Stimulated activated naive CD4-positive, alpha-beta T cell treated with Interleukin-2 at 50 U/mL for 16 hours (primary cell): ENCODE measurements around the gene C2orf42.
A peak's percentile ranks its signal among the peaks of the same experiment; 100 is the strongest.
"Not testable (repeated sequence)": the region's sequence is repeated elsewhere in the genome, so short reads cannot be mapped to it uniquely, and the experiment has no call there.

Experiments used
- DNase-seq: peaks from one replicate; lab custom pipeline; 2025; lab: John Stamatoyannopoulos, UW

C2orf42 gene

DNA sequence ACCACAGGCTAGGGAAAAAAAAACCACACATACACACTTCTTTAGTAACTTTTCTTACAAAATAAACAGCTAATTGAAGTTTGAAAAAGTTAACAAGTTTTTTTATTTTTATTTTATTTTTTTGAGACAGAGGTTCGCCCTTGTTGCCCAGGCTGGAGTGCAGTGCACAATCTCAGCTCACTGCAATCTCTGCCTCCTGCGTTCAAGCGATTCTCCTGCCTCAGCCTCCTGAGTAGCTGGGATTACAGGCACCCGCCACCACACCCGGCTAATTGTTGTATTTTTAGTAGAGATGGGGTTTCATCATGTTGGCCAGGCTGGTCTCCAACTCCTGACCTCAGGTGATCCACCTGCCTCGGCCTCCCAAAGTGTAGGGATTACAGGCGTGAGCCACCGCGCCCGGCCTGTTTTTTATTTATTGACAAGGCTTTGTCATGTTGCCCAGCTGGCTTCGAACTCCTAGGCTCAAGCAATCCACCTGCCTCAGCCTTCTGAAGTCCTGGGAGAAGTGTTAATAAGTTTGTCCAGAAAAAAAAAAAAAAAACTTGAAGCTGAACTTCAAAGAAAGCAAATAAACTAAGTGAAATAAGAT is 21.1 kb downstream of the C2orf42 start:
- not testable (repeated sequence) for DNase-seq

DNA sequence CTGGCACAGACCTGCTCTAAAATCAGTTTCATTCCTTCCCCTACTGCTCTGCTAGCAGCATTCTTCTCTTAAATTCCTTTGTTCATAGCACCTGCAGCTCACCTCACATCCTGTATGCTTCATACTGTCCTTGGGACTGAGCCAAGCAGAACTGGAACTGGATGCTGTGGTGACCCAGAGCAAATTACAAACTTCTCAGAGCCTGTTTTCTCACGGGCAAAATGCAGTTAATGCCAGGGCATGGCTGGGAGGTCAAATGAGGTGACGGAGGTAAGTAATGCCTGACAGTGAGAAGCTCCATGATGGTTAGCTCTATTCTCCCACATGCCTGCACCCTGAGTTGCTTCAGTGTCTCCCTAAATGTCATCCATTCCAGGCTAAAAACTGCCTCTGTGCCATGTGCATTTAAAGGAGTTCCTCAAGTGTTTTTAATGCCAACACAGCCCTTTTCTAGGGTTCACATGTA is 29.7 kb downstream of the C2orf42 start:
- no peak for DNase-seq

DNA sequence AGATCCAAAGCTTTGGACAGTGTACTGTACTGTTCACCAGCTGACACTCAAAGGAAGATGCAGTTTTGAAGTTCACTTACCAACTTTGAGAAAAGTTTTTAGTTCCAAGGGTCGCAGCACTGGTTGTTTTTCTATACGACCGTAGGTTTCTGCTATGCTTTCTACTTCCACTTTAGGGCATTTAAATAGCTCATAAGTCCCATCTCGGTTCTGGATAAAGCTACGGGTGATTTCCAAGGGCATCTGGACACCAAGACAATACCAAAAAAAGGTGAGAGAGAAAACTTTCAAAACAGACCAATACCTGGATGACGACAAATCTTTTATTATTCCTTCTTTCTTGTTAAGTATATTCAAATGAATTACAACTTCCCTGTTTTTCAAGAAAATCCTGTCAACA is 30.3 kb downstream of the C2orf42 start:
- DNase-seq: no peak

DNA sequence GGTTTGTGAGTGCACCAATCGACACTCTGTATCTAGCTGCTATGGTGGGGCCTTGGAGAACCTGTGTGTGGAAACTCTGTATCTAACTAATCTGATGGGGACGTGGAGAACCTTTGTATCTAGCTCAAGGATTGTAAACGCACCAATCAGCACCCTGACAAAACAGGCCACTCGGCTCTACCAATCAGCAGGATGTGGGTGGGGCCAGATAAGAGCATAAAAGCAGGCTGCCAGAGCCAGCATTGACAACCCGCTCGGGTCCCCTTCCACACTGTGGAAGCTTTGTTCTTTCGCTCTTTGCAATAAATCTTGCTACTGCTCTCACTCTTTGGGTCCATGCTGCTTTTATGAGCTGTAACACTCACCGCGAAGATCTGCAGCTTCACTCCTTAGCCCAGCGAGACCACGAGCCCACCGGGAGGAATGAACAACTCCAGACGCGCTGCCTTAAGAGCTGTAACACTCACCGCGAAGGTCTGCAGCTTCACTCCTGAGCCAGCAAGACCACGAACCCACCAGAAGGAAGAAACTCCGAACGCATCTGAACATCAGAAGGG is 41.6 kb downstream of the C2orf42 start:
- not testable (repeated sequence) for DNase-seq

DNA sequence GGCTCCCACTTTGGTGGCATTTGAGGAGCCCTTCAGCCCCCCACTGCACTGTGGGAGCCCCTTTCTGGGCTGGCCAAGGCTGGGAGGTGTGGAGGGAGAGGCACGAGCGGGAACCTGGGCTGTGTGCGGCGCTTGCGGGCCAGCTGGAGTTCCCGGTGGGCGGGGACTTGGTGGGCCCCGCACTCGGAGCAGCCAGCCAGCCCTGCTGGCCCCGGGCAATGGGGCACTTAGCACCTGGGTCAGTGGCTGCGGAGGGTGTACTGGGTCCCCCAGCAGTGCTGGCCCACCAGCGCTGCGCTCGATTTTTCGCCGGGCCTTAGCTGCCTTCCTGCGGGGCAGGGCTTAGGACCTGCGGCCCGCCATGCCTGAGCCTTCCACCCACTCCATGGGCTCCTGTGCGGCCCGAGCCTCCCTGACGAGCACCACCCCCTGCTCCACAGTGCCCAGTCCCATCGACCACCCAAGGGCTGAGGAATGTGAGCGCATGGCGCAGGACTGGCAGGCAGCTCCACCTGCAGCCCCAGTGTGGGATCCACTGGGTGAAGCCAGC is 42.5 kb downstream of the C2orf42 start:
- not testable (repeated sequence) for DNase-seq

DNA sequence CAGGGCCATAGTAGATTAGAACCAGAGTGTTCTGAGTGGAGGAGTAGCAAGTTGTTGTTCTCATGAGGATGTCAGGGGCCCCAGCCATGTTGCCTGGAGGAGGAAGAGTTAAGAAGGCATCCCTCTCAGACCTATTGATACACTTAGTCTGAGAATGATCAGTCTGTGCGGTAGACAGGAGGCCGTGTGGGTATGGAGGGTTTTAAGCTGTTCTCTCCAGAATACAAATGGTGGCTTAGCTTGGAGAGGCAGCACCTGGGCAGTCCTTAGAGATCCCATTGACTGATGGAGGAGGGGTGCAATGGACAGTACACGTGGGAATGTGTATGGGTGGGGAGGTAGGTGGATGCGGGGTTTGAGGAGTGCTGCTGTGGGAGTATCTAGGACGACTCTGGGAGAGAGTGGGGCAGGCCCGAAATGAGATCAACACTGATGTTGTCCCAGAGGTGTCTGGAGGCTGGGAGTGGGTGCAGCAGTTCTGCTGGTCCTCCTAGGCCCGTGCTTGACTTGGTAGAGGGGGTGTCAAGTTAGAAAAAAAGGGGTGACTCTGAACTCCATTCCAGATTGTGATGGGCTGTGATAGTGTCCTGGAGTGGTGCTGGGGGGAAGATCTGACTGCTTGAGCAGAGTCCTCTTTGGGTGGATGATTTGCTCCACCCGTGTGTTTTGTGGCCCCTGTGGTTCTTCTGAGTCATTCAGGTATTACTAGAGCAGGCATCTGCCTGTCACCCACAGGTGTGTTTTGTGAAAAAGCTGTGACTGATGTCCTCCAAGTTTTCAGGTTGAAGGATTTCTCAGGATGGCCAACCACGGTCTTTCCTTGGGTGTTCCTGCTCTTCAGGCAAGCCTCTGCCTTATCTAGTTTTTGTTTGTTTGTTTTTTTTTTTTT is 44.7 kb downstream of the C2orf42 start:
- no peak for DNase-seq

DNA sequence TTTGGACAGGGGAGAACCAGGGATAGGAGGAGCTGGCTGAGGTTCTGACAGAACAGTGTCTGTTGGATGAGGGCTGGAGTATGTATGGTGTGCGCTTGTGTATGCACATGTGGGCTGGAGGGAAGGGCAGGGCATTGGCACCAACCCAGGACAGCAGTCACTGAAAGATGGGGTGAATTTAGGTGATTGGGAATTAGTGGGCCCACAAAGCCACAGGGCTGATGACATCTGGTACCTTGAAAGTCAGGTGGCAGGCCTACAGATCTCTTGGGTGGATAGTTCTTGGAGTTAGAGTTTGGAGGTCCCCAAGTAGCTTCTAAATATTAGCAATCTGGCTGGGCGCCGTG is 45.7 kb downstream of the C2orf42 start:
- DNase-seq: no peak

DNA sequence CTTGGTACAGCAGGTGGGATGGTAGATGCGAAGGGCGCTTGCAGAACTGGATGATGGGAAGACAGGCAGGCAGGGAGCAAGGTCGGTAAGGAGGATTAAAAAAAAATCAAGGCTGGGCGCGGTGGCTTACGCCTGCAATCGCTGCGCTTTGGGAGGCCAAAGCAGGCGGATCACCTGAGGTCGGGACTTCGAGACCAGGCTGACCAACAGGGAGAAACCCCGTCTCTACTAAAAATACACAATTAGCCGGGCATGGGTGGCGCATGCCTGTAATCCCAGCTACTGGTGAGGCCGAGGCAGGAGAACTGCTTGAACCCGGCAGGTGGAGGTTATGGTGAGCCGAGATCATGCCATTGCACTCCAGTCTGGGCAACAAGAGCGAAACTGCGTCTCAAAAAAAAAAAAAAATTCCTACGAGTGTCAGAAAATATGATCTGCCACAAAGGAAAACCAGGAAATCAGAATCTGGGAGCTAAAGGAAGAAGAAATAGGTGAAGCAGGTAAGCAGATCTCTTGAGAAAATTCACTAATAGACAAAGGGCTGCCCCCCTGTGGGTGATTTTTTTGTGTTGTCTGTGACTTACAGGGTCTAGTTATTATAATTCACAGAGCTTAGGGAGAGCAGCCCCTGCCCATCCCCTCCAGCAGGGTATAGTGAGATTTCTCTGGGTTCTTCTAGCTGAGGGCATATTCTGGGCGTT is 46.2 kb downstream of the C2orf42 start:
- no peak for DNase-seq

DNA sequence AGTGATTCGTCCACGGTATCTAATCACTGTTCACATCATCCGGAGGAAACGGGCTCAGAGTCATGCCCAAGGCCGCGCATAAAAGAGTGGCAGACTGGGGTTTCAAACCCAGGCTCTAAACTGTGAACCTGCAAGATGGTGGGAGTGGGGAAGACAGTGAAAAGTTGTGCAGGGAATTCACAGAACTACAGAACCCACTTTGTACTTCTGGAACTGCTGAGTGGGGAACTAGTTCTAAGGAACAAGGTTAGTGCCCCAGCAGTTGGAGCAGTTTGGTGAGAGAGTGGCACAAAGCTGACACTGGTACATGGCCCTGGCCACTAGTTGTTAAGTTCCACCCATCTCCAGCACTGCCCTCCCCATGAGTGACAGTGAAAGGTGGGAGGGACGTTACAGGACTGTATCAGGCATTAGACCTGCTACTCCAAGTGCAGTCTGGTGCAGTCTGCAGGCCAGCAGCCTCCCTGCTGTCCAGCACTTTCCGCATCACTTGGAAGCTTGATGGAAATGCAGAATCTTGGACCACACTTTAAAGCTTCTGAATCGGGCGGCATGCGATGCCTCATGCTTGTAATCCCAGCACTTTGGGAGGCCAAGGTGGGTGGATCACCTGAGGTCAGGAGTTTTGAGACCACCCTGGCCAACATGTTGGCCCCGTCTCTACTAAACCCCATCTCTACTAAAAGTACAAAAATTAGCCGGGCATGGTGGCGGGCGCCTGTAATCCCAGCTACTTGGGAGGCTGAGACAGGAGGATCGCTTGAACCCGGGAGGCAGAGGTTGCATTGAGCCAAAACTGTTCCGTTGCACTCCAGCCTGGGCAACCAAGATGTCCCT is 47.3 kb downstream of the C2orf42 start:
- DNase-seq: peak; percentile 32

DNA sequence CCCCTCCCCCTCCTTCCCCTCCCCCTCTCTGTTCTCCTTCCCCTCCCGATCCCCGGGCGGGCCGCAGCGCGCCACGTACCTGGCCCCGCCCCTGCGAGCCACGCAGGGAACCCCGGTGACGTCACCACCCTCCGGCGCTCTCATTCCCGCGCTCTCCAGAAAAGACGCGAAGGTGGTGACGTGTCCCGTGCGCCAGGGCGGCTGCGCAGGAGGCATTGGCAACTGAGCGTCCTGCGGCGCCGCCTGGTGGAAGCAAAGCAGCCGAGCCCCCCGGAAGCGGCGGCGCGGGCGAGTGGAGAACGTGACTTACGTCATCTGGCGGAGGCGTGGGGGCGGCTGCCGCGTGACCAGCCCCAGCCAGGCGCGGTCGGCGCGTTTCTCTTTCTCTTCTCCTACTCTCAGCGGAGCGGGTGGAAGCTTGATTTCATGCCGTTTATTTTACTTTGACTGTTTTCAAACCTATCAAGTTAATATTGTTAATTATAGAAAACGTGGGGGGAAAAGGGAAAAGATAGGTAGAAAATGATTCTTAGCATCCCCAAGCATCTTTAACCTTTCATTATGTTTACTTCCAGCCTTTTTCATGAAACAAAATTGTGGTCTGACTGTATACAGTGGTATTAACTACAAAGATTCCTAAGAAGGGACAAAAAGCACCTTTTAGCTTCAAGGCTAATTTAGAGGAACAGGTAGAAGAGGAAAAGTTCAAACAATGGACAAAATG is 48.1 kb downstream of the C2orf42 start:
- DNase-seq: peak; percentile 99

DNA sequence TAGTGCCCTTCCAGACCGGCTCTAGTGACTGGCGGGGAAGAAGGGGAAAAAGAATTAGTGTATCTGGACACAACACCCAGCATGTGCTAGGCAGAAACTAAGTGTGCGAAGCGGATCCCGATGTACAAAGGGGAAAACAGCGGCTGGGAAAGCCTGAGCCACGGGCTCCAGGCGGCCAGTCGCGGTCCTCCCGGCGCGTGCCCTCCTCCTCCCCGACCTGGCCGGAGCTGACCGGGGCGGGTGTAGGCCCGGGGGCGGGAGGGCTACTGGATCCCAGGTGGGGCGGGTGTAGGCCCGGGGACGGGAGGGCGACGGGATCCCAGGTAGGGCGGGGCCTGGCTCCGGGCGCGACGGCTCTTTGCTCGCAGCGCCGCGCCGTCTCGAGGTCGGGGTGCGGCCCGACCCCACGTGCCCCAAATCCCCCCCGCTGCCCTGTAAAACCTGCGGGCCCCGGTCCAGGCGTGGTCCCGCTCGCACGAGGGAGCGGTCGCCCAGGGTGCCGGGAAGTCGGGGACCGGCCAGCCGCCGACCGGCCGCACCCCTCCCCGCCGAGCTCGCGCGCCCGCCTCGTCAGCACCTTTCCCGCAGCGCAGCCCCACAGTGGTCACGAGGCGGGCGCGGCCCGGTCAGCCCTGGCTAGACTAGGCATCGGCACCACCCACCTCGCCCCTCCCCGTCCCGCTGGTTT is 48.8 kb downstream of the C2orf42 start:
- peak; percentile 76 for DNase-seq

DNA sequence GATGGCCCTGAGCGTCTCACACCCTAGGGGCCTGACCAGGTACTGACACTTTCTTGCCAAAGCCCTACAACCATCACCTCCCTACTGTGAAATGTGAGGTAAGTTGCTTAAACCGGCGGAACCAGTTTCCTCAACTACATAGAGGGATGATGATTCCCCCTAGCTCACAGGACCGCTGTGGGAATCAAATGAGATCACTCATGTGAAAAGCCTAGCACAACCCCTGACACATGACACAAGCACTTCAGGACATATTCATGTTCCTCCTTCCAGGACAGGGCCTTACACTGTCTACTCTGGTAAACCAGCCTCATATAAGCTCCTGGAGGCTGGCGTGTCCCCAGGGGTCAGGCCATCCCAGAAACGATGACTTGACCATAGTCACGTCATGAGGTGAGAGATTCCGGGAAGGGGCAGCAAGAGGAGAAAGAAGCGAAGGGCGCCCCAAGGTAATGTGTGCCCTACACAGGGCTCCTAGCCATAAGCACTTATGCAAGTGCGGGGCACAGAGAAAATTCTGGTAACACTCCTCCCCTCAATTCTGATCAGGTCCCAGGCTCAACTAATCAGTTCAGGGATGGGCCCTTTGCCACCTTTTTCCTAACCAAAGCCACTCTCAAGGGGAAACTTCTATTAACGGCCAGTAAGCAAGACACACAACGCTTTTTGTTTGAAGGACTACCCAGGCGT is 49.5 kb downstream of the C2orf42 start:
- peak; percentile 61 for DNase-seq

DNA sequence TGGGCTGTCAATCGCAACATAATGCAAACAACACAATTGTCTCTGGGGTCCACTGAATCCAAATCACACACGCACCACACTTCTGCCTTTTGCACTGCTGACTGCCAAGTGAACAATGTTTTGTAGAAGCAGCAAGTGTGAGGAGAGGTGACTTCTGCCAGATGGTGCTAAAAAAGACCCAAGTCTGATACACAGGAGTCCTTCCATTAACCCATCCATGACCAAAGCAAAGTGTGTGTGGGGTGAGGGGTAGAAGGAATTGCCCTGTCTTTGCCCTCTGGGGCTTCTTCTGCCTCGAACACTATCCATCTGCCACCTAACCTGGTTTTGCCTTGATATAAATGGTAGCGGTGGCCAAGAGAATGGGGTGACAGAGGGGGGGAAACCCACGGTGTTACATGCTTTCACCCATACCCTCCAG is 50.0 kb downstream of the C2orf42 start:
- no peak for DNase-seq

DNA sequence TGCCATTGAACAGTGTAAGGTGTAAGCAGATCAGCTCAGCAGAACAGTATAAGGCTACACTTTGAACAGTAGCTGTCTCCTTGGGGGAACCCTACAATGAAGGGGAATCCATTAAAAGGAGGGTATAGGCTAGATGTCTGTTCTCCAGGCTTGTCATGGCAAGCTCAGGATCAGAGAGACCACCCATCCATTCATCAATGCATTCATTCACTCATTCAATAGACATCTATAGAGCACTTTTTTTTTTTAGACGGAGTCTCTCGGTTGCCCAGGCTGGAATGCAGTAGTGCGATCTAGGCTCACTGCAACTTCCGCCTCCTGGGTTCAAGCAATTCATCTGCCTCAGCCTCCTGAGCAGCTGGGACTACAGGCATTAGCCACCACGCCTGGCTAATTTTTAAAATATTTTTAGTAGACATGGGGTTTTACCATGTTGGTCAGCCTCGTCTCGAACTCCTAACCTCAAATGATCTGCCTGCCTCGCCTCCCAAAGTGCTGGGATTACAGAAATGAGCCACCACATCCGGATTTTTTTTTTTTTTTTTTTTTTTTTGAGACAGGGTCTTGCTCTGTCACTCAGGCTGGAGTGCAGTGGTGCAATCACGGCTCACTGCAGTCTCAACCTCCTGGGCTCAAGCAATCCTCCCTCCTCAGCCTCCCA is 56.4 kb downstream of the C2orf42 start:
- not testable (repeated sequence) for DNase-seq

DNA sequence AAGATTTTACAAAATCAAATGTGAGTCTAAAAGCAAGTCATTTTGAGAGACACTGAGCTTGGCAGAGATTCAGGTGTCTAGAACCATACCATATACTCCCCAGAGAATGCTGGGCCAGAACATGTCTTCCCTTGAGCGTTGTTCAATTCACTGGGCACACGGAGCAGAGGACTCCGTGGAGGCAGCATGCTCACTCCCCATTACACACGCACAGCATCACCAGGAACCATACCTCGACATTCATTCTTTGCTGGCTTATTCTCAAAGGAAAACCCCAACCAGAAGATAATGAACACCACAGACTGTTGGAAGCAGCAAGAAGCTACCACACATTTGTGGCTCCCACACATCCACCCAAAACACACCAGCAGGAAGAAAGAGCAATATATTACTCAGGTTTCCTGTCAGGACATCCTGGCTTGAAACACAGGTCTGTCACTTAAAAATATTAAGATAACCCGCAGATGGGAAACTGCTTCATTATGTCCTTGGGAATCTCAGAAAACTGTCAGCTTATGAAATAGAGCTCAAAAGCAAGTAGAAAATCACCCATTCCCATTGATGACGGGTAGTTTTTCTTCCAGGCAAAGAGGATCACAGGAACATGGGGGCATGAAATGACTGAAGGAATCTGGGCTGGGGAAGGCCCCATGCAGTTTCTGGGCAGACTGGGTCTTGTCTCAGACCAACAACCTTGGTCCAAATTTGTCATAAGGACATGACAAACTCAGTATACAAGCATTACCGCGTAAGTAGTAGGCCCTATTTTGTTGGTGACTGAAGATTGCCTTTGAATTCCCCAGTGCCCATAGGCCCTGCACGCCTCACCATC is 57.1 kb downstream of the C2orf42 start:
- DNase-seq: no peak

DNA sequence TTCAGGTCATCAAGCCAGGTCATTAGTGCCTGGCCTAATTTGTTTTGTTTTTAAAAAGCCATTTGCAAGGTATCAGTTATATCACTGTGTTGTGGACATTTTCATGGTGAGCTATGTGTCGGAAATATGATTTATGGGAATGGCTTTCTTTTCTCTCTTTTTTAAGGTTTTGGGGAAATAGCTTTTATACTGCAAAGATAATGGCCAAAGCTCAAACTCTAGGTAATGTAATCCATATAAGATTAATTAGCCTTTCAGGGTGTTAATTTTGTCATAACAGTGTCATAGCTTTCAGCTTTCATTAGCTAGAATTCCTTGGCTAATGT is 57.7 kb downstream of the C2orf42 start:
- DNase-seq: no peak

DNA sequence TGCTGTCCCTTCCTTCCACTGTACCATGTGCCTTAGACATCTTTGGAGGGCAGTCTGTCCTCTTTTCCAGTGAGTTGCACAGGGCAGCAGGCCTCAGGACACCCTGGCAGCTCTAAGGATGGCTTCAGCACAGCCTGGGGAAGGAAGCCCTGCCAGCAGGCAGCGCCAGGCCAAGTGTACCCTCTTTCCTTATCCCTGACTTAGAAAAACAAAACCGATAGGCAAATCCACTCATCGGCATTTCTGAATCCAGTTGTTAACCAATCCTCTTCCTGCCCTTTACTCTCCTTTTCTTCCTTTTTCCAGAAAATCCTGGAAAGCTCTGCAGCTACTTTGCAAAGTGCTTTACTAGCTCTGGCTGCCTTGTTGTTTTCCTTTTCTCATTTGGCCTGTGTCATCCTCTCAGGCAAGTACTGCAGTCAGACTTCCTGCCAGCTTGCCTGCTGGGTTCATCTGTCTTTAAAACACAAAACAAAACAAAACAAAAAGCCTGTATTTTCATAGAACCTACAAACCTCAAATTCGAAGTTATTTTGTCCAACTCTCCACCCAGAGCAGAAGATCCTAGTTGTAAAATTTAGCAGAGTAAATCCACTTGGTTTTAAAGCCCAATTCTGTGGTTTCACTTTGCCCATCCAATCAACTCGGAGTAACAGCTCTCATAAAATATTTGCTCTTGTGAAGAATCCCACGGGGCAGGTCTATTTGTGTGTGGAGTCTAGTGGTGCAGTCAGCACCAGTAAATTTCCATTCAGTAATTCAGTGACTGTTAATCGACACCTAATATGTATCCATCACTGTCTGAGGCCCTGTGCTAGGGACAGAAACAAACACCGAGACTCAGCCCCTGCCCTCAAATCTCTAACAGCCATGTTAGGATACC is 58.3 kb downstream of the C2orf42 start:
- peak; percentile 27 for DNase-seq
